ENCODE results near the gene CH25H. TPM values are rescaled to one million over a fixed set of nuclear protein-coding genes. Genes with fewer than 3 reads are reported as not detected.

Gene CH25H
- total RNA-seq, 1 donor from 2014 or later, result 0.70 TPM

GRCh38 chr10:89189211-89189734 is 17.8 kb downstream of the CH25H start:
- Mint-ChIP-seq H3K4me3 (no peak overlapping the region), H3K9me3 (no peaks in the 10 kb centered on the region), H3K27me3 (peaks cover 9% of the 10 kb centered on the region), H3K36me3 (no peaks in the 10 kb centered on the region), H3K4me1 (ENCODE audit: unreplicated experiment) (no peaks in the 10 kb centered on the region), H3K27ac (no peak overlapping the region)
- no peak for DNase-seq (ENCODE audit: extremely low spot score, unreplicated experiment)
- TF ChIP-seq CTCF (conservative IDR thresholded peaks at IDR 0.05), result no peak

DNA sequence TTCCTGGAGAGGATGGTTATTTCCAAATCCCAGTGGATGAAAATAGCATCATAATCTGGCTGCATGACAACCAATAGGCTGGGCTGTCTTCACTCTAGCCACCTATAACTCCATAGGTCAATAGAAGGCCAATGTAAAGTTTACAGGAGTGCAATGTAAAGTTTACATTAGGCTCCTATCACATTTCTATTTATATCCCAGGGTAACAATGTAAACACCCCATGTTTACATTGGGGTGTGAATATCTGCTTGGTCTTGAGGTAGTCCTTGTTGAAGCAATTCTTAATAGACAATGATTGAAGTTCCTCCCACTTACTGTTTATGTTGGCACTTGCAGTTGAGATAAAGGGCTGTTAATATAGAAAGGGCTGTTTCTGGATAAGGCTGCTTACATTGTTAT is 21.5 kb downstream of the CH25H start:
- Mint-ChIP-seq H3K27ac (no peak overlapping the region), H3K4me1 (ENCODE audit: unreplicated experiment) (no peaks in the 10 kb centered on the region), H3K27me3 (peaks cover 8% of the 10 kb centered on the region), H3K4me3 (no peak overlapping the region), H3K36me3 (no peaks in the 10 kb centered on the region), H3K9me3 (no peaks in the 10 kb centered on the region)
- no peak for TF ChIP-seq CTCF (conservative IDR thresholded peaks at IDR 0.05)
- DNase-seq (ENCODE audit: extremely low spot score, unreplicated experiment), result no peak

GRCh38 chr10:89184638-89185037 is 22.5 kb downstream of the CH25H start:
- H3K9me3 Mint-ChIP-seq, result no peaks in the 10 kb centered on the region
- H3K4me1 Mint-ChIP-seq (ENCODE audit: unreplicated experiment), result no peaks in the 10 kb centered on the region
- no peak overlapping the region for H3K27ac Mint-ChIP-seq
- TF ChIP-seq CTCF (conservative IDR thresholded peaks at IDR 0.05), result no peak
- H3K4me3 Mint-ChIP-seq, result no peak overlapping the region
- peaks cover 6% of the 10 kb centered on the region for H3K27me3 Mint-ChIP-seq
- H3K36me3 Mint-ChIP-seq, result no peaks in the 10 kb centered on the region
- no peak for DNase-seq (ENCODE audit: extremely low spot score, unreplicated experiment)

DNA sequence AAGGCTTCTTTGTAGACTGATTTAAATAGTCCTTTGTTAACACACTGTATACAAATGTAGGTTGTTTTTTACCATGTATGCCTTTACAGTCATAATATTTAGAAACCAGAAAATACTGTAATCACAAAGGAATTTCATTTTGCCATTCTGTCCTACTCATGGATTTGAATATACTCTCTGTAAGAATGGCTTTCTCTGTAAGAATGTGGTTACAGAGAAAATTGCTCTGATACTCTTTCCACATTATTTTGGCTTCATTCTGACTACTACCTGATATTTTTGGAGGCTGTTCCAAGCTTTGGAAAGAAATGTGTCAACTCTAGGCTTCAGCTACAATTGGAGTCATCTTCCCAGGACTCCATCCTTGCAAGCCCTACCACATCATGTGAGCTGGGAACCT is 23.5 kb downstream of the CH25H start:
- Mint-ChIP-seq H3K4me3 (no peak overlapping the region), H3K27me3 (peaks cover 3% of the 10 kb centered on the region), H3K36me3 (no peaks in the 10 kb centered on the region), H3K27ac (no peak overlapping the region), H3K4me1 (ENCODE audit: unreplicated experiment) (no peaks in the 10 kb centered on the region), H3K9me3 (no peaks in the 10 kb centered on the region)
- no peak for TF ChIP-seq CTCF (conservative IDR thresholded peaks at IDR 0.05)
- DNase-seq (ENCODE audit: extremely low spot score, unreplicated experiment), result no peak

- Mint-ChIP-seq H3K4me1 (ENCODE audit: unreplicated experiment) (no peaks in the 10 kb centered on the region), H3K27ac (no peak overlapping the region), H3K36me3 (no peaks in the 10 kb centered on the region), H3K4me3 (no peak overlapping the region), H3K27me3 (peaks cover 3% of the 10 kb centered on the region), H3K9me3 (no peaks in the 10 kb centered on the region)
- DNase-seq (ENCODE audit: extremely low spot score, unreplicated experiment), result no peak
- TF ChIP-seq CTCF (conservative IDR thresholded peaks at IDR 0.05), result no peak
These were observed 24.2 kb downstream of the CH25H start for GRCh38 chr10:89182894-89183293.

- Mint-ChIP-seq H3K9me3 (no peaks in the 10 kb centered on the region), H3K27ac (no peak overlapping the region), H3K27me3 (no peaks in the 10 kb centered on the region), H3K36me3 (no peaks in the 10 kb centered on the region), H3K4me1 (ENCODE audit: unreplicated experiment) (peaks cover 7% of the 10 kb centered on the region), H3K4me3 (no peak overlapping the region)
- no peak for DNase-seq (ENCODE audit: extremely low spot score, unreplicated experiment)
- TF ChIP-seq CTCF (conservative IDR thresholded peaks at IDR 0.05), result no peak
These were observed 31.3 kb downstream of the CH25H start for GRCh38 chr10:89175816-89176215.
